ENCODE measurements around the gene CTBP2. TPM values are rescaled to one million over a fixed set of nuclear protein-coding genes. Genes with fewer than 3 reads are reported as not detected.

Gene CTBP2
- total RNA-seq, 1 donor from 2014 or later = 55.2 TPM

GRCh38 chr10:125206623-125207022 lies 46.3 kb upstream of the CTBP2 start:
- H2AFZ ChIP-seq (replicated peaks) = no peak overlapping the region
- H3K9me3 Mint-ChIP-seq = no peaks in the 10 kb centered on the region
- no peak overlapping the region for H3K27ac ChIP-seq
- no peak overlapping the region for H3K4me2 ChIP-seq
- H3F3A ChIP-seq (ENCODE audit: low read depth) = no peaks in the 10 kb centered on the region
- no peaks in the 10 kb centered on the region for H4K20me1 ChIP-seq (ENCODE audit: low read depth)
- TF ChIP-seq CTCF (IDR thresholded peaks at IDR 0.05) (no peak), EZH2phosphoT487 (IDR thresholded peaks at IDR 0.05) (no peak), EZH2 (IDR thresholded peaks at IDR 0.05) (no peak)
- H3K79me2 ChIP-seq (ENCODE audit: low read depth) = no peaks in the 10 kb centered on the region
- H3K4me1 Mint-ChIP-seq = peaks cover 8% of the 10 kb centered on the region
- DNase-seq (ENCODE audit: low spot score) = no peak
- no peak overlapping the region for H3K9ac ChIP-seq
- no peaks in the 10 kb centered on the region for H3K36me3 Mint-ChIP-seq
- no peak overlapping the region for H3K4me3 Mint-ChIP-seq
- no peaks in the 10 kb centered on the region for H3K27me3 ChIP-seq
- no peak overlapping the region for H3K4me3 ChIP-seq
- H3K9me3 ChIP-seq (ENCODE audit: low read depth) = no peaks in the 10 kb centered on the region
- H3K4me1 ChIP-seq = no peaks in the 10 kb centered on the region
- peaks cover 3% of the 10 kb centered on the region for H3K27me3 Mint-ChIP-seq (ENCODE audit: insufficient read depth, low read depth)
- H3K36me3 ChIP-seq = no peaks in the 10 kb centered on the region
- H3K27ac Mint-ChIP-seq = no peak overlapping the region

- no peak for TF ChIP-seq CTCF (IDR thresholded peaks at IDR 0.05)
- TF ChIP-seq EZH2phosphoT487 (IDR thresholded peaks at IDR 0.05) = no peak
- no peak for TF ChIP-seq EZH2 (IDR thresholded peaks at IDR 0.05)
- H3K27ac Mint-ChIP-seq = no peak overlapping the region
- no peaks in the 10 kb centered on the region for H3K36me3 Mint-ChIP-seq
- Histone ChIP-seq H3K4me1 (no peaks in the 10 kb centered on the region), H3K9ac (no peak overlapping the region), H3K36me3 (no peaks in the 10 kb centered on the region), H3K79me2 (ENCODE audit: low read depth) (no peaks in the 10 kb centered on the region), H3K27me3 (no peaks in the 10 kb centered on the region), H3K4me2 (no peak overlapping the region), H4K20me1 (ENCODE audit: low read depth) (no peaks in the 10 kb centered on the region), H3K9me3 (ENCODE audit: low read depth) (no peaks in the 10 kb centered on the region), H3F3A (ENCODE audit: low read depth) (no peaks in the 10 kb centered on the region), H3K4me3 (no peak overlapping the region), H3K27ac (no peak overlapping the region), H2AFZ (replicated peaks) (no peak overlapping the region)
- H3K4me1 Mint-ChIP-seq = peaks cover 8% of the 10 kb centered on the region
- H3K27me3 Mint-ChIP-seq (ENCODE audit: insufficient read depth, low read depth) = peaks cover 3% of the 10 kb centered on the region
- no peaks in the 10 kb centered on the region for H3K9me3 Mint-ChIP-seq
- no peak overlapping the region for H3K4me3 Mint-ChIP-seq
- no peak for DNase-seq (ENCODE audit: low spot score)
These were observed 45.1 kb upstream of the CTBP2 start for GRCh38 chr10:125205431-125205830.

- no peaks in the 10 kb centered on the region for H3K27me3 ChIP-seq
- Mint-ChIP-seq H3K4me1 (peaks cover 8% of the 10 kb centered on the region), H3K9me3 (peaks cover 2% of the 10 kb centered on the region), H3K4me3 (no peak overlapping the region), H3K27ac (no peak overlapping the region), H3K27me3 (ENCODE audit: insufficient read depth, low read depth) (peaks cover 3% of the 10 kb centered on the region), H3K36me3 (no peaks in the 10 kb centered on the region)
- DNase-seq (ENCODE audit: low spot score) = no peak
- H2AFZ ChIP-seq (replicated peaks) = no peak overlapping the region
- no peak overlapping the region for H3K9ac ChIP-seq
- H3K79me2 ChIP-seq (ENCODE audit: low read depth) = no peaks in the 10 kb centered on the region
- H3K4me1 ChIP-seq = no peaks in the 10 kb centered on the region
- no peaks in the 10 kb centered on the region for H3F3A ChIP-seq (ENCODE audit: low read depth)
- no peak overlapping the region for H3K27ac ChIP-seq
- no peak overlapping the region for H3K4me2 ChIP-seq
- H3K9me3 ChIP-seq (ENCODE audit: low read depth) = no peaks in the 10 kb centered on the region
- no peaks in the 10 kb centered on the region for H3K36me3 ChIP-seq
- H4K20me1 ChIP-seq (ENCODE audit: low read depth) = no peaks in the 10 kb centered on the region
- no peak overlapping the region for H3K4me3 ChIP-seq
- no peak for TF ChIP-seq EZH2 (IDR thresholded peaks at IDR 0.05)
- no peak for TF ChIP-seq CTCF (IDR thresholded peaks at IDR 0.05)
- no peak for TF ChIP-seq EZH2phosphoT487 (IDR thresholded peaks at IDR 0.05)
These were observed 44.0 kb upstream of the CTBP2 start for GRCh38 chr10:125204400-125204799.

Measured in neural progenitor cell (in vitro differentiated cells).